Measurements from ENCODE around the gene SNRPB2.

GRCh38 chr20:16699293-16699692 lies 30.5 kb upstream of the SNRPB2 start:
- TF ChIP-seq EP400 (IDR thresholded peaks at IDR 0.05) (no peak), ESRRA (IDR thresholded peaks at IDR 0.05; ENCODE audit: borderline replicate concordance, low read depth) (no peak), IRF2 (CRISPR knock-in tag; IDR thresholded peaks at IDR 0.05) (no peak), MAFK (IDR thresholded peaks at IDR 0.05; ENCODE audit: low read length) (no peak), CEBPZ (IDR thresholded peaks at IDR 0.05; ENCODE audit: borderline replicate concordance, low read depth, low read length) (no peak), CTCF (IDR thresholded peaks at IDR 0.05 in 2 of 3, conservative IDR thresholded peaks at IDR 0.05 in 1 of 3; ENCODE audit: insufficient read depth in 2 of 3, low read depth in 1 of 3, low read length in 3 of 3) (0 out of 6 replicates have a peak, but pooled peaks of 2 of the 3 experiments have one; percentile 10 to 11), ZNF707 (CRISPR knock-in tag; conservative IDR thresholded peaks at IDR 0.05) (no peak)

All from K562 (cell line).